A549 (cell line): ENCODE measurements around the gene RASL10B. TPM values are rescaled to one million over a fixed set of nuclear protein-coding genes. Genes with fewer than 3 reads are reported as not detected.

Source experiments
- ATAC-seq, 2 experiments: fragments of 200-7000 bp in 1 of 2; fragments of >200 bp in 1 of 2; cut with Nextera tagmentation in 1 of 2; cut with Tn5 transposase in 1 of 2; 3 replicates each; pipeline versions ENCODE4 v1.8.0 to v1.9.1; 2018 to 2020; ENCODE audit warnings: mild to moderate bottlenecking in 1 of 2, moderate library complexity in 1 of 2
- CTCF ChIA-PET: fragments of 300-600 bp; sonication (Branson Sonifier 250); formaldehyde crosslinking; extraction: SDS; loops from one replicate; lab custom pipeline; 2021; ENCODE audit warnings: antibody characterized with exemption, inconsistent platforms; lab: Yijun Ruan, JAX
- POLR2A ChIA-PET: fragments of 350-600 bp; formaldehyde crosslinking; extraction: SDS; loops from one replicate; lab custom pipeline; 2021; ENCODE audit warnings: antibody characterized with exemption, inconsistent platforms; lab: Yijun Ruan, JAX
- DNase-seq, 2 experiments: peaks; one replicate each; pipeline versions ENCODE4 v3.0.0 to v3.0.0-alpha.2; 2011 to 2016; ENCODE audit warnings: low read depth in 1 of 2, low spot score in 1 of 2
- FAIRE-seq: peaks from 2 replicates; lab custom pipeline; 2011; peaks lifted over from hg19 to GRCh38; lab: Jason Lieb, UNC
- H3K27ac ChIP-seq, 2 experiments: fragments of >200 bp; sonication (Bioruptor Twin); formaldehyde crosslinking; 3 replicates each; pipeline ENCODE4 v1.5.1; 2016 to 2017
- H3K4me1 ChIP-seq: fragments of >200 bp; sonication (Bioruptor Twin); formaldehyde crosslinking; 3 replicates; pipeline ENCODE4 v1.6.1; 2016
- H3K4me2 ChIP-seq: fragments of >200 bp; sonication (Bioruptor Twin); formaldehyde crosslinking; 3 replicates; pipeline ENCODE4 v1.6.1; 2016
- H3K4me3 ChIP-seq: fragments of >200 bp; sonication (Bioruptor Twin); formaldehyde crosslinking; 3 replicates; pipeline ENCODE4 v1.5.1; 2016
- H3K9me3 ChIP-seq: fragments of >200 bp; sonication (Bioruptor Twin); formaldehyde crosslinking; 3 replicates; pipeline ENCODE4 v1.6.1; 2016
- ATOH8 ChIP-seq: fragments of 250-450 bp; sonication (Bioruptor Pico); IDR thresholded peaks from 2 replicates; pipeline ENCODE4 v1.5.0; 2020; ENCODE audit warnings: low read depth, mild to moderate bottlenecking, moderate library complexity
- CBX8 ChIP-seq: fragments of 200-600 bp; sonication (generic); IDR thresholded peaks from 2 replicates; pipeline ENCODE4 v1.6.1; 2016
- CTCF ChIP-seq: fragments of >200 bp; sonication (Bioruptor Twin); formaldehyde crosslinking; IDR thresholded peaks from 3 replicates; pipeline ENCODE4 v1.5.1; 2016
- EHF ChIP-seq: fragments of 250-450 bp; sonication (Bioruptor Pico); IDR thresholded peaks from 2 replicates; pipeline ENCODE4 v1.5.0; 2020; ENCODE audit warnings: mild to moderate bottlenecking
- EHMT2 ChIP-seq: fragments of 200-600 bp; sonication (generic); IDR thresholded peaks from 2 replicates; pipeline ENCODE4 v1.6.1; 2016; ENCODE audit warnings: antibody characterized with exemption, low read depth, mild to moderate bottlenecking, moderate library complexity
- FOSB ChIP-seq: fragments of 250-450 bp; sonication (Bioruptor Pico); IDR thresholded peaks from 2 replicates; pipeline ENCODE4 v1.5.0; 2020; ENCODE audit warnings: mild to moderate bottlenecking, moderate library complexity
- HDAC2 ChIP-seq: fragments of 200-600 bp; sonication (generic); IDR thresholded peaks from 2 replicates; pipeline ENCODE4 v1.6.1; 2016
- HOXA7 ChIP-seq: fragments of 250-450 bp; sonication (Bioruptor Pico); IDR thresholded peaks from 2 replicates; pipeline ENCODE4 v1.5.0; 2020; ENCODE audit warnings: mild to moderate bottlenecking, moderate library complexity
- HOXB13 ChIP-seq: fragments of 250-450 bp; sonication (Bioruptor Pico); IDR thresholded peaks from 2 replicates; pipeline ENCODE4 v1.5.0; 2020; ENCODE audit warnings: low read depth, mild to moderate bottlenecking, moderate library complexity
- HOXB5 ChIP-seq: fragments of 250-450 bp; sonication (Bioruptor Pico); IDR thresholded peaks from 2 replicates; pipeline ENCODE4 v1.5.0; 2020; ENCODE audit warnings: mild to moderate bottlenecking, moderate library complexity
- KDM1A ChIP-seq: fragments of 200-600 bp; sonication (generic); IDR thresholded peaks from 2 replicates; pipeline ENCODE4 v1.6.1; 2016; ENCODE audit warnings: low read depth, mild to moderate bottlenecking
- KDM5A ChIP-seq: fragments of 200-600 bp; sonication (generic); IDR thresholded peaks from 2 replicates; pipeline ENCODE4 v1.6.1; 2016; ENCODE audit warnings: antibody characterized with exemption, mild to moderate bottlenecking
- MYC ChIP-seq: IDR thresholded peaks from 2 replicates; pipeline ENCODE4 v1.6.1; 2012; ENCODE audit warnings: mild to moderate bottlenecking, inconsistent platforms, low read length, improper control_type of control experiment, borderline replicate concordance
- NR3C1 ChIP-seq: fragments of >200 bp; sonication (Bioruptor Twin); formaldehyde crosslinking; IDR thresholded peaks from 3 replicates; pipeline ENCODE4 v1.6.1; 2017
- POLR2A ChIP-seq: IDR thresholded peaks from 2 replicates; pipeline ENCODE4 v1.6.1; 2012; ENCODE audit warnings: mild to moderate bottlenecking, low read length
- RNF2 ChIP-seq: fragments of 200-600 bp; sonication (generic); IDR thresholded peaks from 2 replicates; pipeline ENCODE4 v1.6.1; 2016; ENCODE audit warnings: low read depth, mild to moderate bottlenecking, antibody characterized with exemption, moderate library complexity, borderline replicate concordance
- TFCP2L1 ChIP-seq: fragments of 250-450 bp; sonication (Bioruptor Pico); IDR thresholded peaks from 2 replicates; pipeline ENCODE4 v1.5.0; 2021; ENCODE audit warnings: mild to moderate bottlenecking
- TP53 ChIP-seq: fragments of 250-450 bp; sonication (Bioruptor Pico); IDR thresholded peaks from 2 replicates; pipeline ENCODE4 v1.5.0; 2021; ENCODE audit warnings: mild to moderate bottlenecking, moderate library complexity
- USF2 ChIP-seq: fragments of 450-650 bp; IDR thresholded peaks from 2 replicates; pipeline ENCODE4 v1.6.1; 2014; ENCODE audit warnings: antibody characterized with exemption
- ZNF302 ChIP-seq: fragments of 250-450 bp; sonication (Bioruptor Pico); IDR thresholded peaks from 2 replicates; pipeline ENCODE4 v1.9.0; 2021; ENCODE audit warnings: inconsistent platforms, mild to moderate bottlenecking, moderate library complexity
- WGBS: methylation state at CpG from one replicate; pipeline ENCODE4 v1.1.6; 2017; ENCODE audit errors: missing lambda C conversion rate; 5-methylcytosine and 5-hydroxymethylcytosine counted together
- polyA plus RNA-seq, 4 experiments: library from polyadenylated mRNA; depleted of rRNA in 3 of 4; stranded (reverse); fragments of >200 nt; fragmentation: RNase III in 1 of 4; extraction: RNeasy Plus Mini Kit Qiagen cat#74134 plus additional on column Dnase treatment in 1 of 4; gene quantifications; 2 replicates in 3 of 4; 3 replicates in 1 of 4; pipeline ENCODE4 v1.2.3, GENCODE V29; 2011 to 2017
- TF ChIP-seq, protein P1 (sequence below): IDR thresholded peaks from 2 replicates; pipeline ENCODE4 v1.6.1; 2012
- TF ChIP-seq, protein P2 (sequence below): IDR thresholded peaks from 2 replicates; pipeline ENCODE4 v1.6.1; 2012; ENCODE audit warnings: low read depth, borderline replicate concordance
- TF ChIP-seq, protein P3 (sequence below): fragments of 150-350 bp; IDR thresholded peaks from 2 replicates; pipeline ENCODE4 v1.6.1; 2014; ENCODE audit warnings: low read depth, mild to moderate bottlenecking, low read length

The RASL10B gene
- polyA plus RNA-seq, 2 of the 4 experiments (the other 2 are of a cell fraction) = 0.05 to 0.26 TPM

GRCh38 chr17:35764123-35764991, 32.9 kb downstream of the RASL10B start (continued):
- TF ChIP-seq, protein P1, sequence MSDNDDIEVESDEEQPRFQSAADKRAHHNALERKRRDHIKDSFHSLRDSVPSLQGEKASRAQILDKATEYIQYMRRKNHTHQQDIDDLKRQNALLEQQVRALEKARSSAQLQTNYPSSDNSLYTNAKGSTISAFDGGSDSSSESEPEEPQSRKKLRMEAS = peak; percentile 93
- peak; percentile 94 for TF ChIP-seq CTCF
- TF ChIP-seq ATOH8 = peak; percentile 28; the same call in 1 of the 2 replicates

DNA sequence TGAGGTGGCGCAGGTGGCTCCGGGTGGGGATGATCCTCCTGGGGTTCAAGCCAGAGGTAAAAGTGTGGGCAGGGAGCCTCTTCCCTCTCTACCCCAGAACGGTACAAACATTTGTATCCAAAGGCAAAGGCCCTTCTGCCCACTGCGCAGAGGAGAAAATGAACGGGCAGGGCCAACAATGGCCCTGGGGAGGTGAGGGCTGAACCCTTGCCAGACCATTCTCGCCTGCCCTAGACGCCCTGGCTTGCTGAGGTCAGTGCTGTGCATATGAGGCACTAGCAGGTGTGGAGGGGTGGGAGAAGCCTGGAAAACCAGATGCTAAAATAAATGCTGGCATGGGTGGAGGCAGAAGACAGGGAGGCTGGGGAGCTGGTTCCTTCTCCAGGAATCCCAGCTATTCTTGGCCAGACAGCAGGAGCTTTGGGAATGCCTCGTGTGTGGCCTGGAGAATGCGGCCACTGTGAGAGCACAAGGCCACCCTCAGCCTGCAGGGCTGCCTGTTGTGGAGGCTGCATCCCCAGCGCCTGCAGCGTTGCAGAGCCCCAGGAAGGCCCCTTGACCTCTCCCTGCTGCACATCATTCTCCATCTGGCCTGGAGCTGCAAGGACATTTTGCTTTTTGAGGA, 33.8 kb downstream of the RASL10B start:
- CTCF ChIA-PET = interaction anchor here (0.5 to 43.9 kb wide), 15 partner anchors 8 to 189 kb away, joined by 3 to 2039 read pairs (median 8); partner anchors contain the start of genes C17orf50, GAS2L2, MMP28 and RASL10B

DNA sequence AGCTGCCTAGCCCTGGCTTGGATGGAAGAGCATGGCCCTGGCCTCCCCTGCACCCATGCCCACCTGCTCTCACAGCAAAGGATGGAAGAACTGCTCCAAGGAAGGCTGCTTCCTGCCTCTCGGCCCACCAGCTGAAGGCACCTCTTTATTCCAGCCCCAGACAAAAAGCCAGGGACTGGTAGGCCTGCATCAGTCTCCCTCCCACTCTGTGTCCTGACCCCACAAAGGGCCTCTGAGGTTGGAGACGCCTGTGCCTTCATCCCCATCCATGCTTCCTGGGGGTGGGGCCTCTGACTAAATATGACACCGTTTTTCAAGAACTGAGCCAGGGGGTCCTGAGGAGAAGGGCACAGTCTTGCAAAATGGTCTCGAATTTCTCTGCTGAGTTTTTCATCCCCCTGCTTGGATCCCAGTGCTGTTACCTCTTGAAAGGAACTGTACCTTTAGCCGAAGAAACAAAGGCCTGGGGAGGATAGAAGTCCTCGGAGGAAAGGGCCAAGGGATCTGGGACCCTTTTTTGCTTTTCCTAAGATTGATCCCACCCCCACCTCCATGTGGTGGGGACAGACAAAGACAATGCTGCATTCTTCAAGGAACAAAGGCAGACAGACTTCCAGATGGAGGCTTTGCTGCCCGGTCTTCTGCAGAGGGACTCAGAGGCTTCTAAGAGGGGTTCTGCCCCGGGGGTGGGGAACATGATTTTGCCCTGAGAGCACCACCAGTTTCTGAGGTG, 34.5 kb downstream of the RASL10B start:
- ChIA-PET CTCF (interaction anchor here (0.6 to 43.9 kb wide), 8 partner anchors 7 to 152 kb away, joined by 3 to 2039 read pairs (median 16); partner anchors contain the start of genes C17orf50, GAS2L2, MMP28 and RASL10B), POLR2A (interaction anchor here (0.6 to 5.8 kb wide), 2 partner anchors 39 to 43 kb away, joined by 3 to 156 read pairs; partner anchors contain the start of gene TAF15)
- ATAC-seq (no peak), DNase-seq (no peak), FAIRE-seq (no peak)
- 55% methylated on average over 8 of the region's 8 CpGs for WGBS
- Histone ChIP-seq H3K4me3 (no peak overlapping the region), H3K27ac (no peak overlapping the region), H3K4me1 (no peaks in the 10 kb centered on the region), H3K4me2 (no peak overlapping the region), H3K9me3 (no peaks in the 10 kb centered on the region)
- no peak for TF ChIP-seq KDM1A
- no peak for TF ChIP-seq HOXB13
- no peak for TF ChIP-seq POLR2A
- TF ChIP-seq, protein P2, sequence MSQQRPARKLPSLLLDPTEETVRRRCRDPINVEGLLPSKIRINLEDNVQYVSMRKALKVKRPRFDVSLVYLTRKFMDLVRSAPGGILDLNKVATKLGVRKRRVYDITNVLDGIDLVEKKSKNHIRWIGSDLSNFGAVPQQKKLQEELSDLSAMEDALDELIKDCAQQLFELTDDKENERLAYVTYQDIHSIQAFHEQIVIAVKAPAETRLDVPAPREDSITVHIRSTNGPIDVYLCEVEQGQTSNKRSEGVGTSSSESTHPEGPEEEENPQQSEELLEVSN = no peak
- TF ChIP-seq ZNF302 = no peak
- no peak for TF ChIP-seq EHMT2
- no peak for TF ChIP-seq HOXA7 (CRISPR knock-in tag)
- TF ChIP-seq TP53 (CRISPR knock-in tag) = no peak
- TF ChIP-seq USF2 = no peak
- TF ChIP-seq NR3C1 = no peak

More for the DNA sequence above, 33.8 kb downstream of the RASL10B start:
- Histone ChIP-seq H3K9me3 (no peaks in the 10 kb centered on the region), H3K4me3 (no peak overlapping the region; the same call in 2 of the 3 replicates)
- TF ChIP-seq TFCP2L1 (CRISPR knock-in tag) = no peak
- no peak for TF ChIP-seq HOXB13
- TF ChIP-seq HOXB5 = no peak
- no peak for TF ChIP-seq CBX8
- TF ChIP-seq, protein P1 = no peak
- no peak for TF ChIP-seq KDM5A
- TF ChIP-seq MYC = no peak
- no peak for TF ChIP-seq RNF2
- TF ChIP-seq ATOH8 = no peak
- TF ChIP-seq EHF (CRISPR knock-in tag) = no peak
- TF ChIP-seq KDM1A = no peak
- no peak for TF ChIP-seq HDAC2
- TF ChIP-seq, protein P3, sequence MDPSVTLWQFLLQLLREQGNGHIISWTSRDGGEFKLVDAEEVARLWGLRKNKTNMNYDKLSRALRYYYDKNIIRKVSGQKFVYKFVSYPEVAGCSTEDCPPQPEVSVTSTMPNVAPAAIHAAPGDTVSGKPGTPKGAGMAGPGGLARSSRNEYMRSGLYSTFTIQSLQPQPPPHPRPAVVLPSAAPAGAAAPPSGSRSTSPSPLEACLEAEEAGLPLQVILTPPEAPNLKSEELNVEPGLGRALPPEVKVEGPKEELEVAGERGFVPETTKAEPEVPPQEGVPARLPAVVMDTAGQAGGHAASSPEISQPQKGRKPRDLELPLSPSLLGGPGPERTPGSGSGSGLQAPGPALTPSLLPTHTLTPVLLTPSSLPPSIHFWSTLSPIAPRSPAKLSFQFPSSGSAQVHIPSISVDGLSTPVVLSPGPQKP = no peak
- no peak for TF ChIP-seq FOSB (CRISPR knock-in tag)
- TF ChIP-seq, all 56 proteins: peak for 0
- no peak for FAIRE-seq
- 81% methylated on average over 11 of the region's 11 CpGs for WGBS
- ATAC-seq = no peak
- Histone ChIP-seq H3K4me1 (no peaks in the 10 kb centered on the region), H3K4me2 (peak overlapping the region; percentile 81), H3K27ac (peak overlapping the region in 1 of 2 experiments; percentile 87; a peak in 1 of 6 replicates)
- DNase-seq = no peak
- POLR2A ChIA-PET = interaction anchor here (0.6 to 5.8 kb wide), 5 partner anchors 20 to 176 kb away, joined by 3 to 156 read pairs (median 5); partner anchors contain the start of genes MMP28 and TAF15
